Gastrocnemius medialis (tissue), 4 donors: ENCODE measurements around the gene BTAF1. TPM values are rescaled to one million over a fixed set of nuclear protein-coding genes. Genes with fewer than 3 reads are reported as not detected.

ENCODE experiments used
- ATAC-seq, 2 donors: fragments of 150-250 bp; one replicate each; pipeline ENCODE4 v1.9.1; 2016
- DNase-seq, 2 donors: peaks; one replicate each; pipeline ENCODE4 v3.0.0-alpha.2; 2019
- H3K27ac ChIP-seq, 4 donors: fragments of 200-600 bp; sonication (generic); 1 replicate in 1 of 4; 2 replicates in 3 of 4; pipeline ENCODE4 v1.5.1; 2016 to 2018; ENCODE audit warnings: mild to moderate bottlenecking in 2 of 4, moderate library complexity in 1 of 4
- H3K27me3 ChIP-seq, 3 donors: fragments of 200-600 bp; sonication (generic) in 2 of 3; 1 replicate in 1 of 3; 2 replicates in 2 of 3; pipeline versions ENCODE4 v1.5.1 to v1.6.0; 2016 to 2019; ENCODE audit warnings: mild to moderate bottlenecking in 1 of 3, moderate library complexity in 1 of 3
- H3K36me3 ChIP-seq, 2 donors: fragments of 200-600 bp; sonication (generic) in 1 of 2; one replicate each; pipeline ENCODE4 v1.5.1; 2017 to 2018
- H3K4me1 ChIP-seq, 2 donors: fragments of 200-600 bp; sonication (generic) in 1 of 2; one replicate each; pipeline ENCODE4 v1.5.1; 2016 to 2017; ENCODE audit warnings: mild to moderate bottlenecking in 2 of 2
- H3K4me3 ChIP-seq, 4 donors: fragments of 200-600 bp; sonication (generic) in 3 of 4; 1 replicate in 1 of 4; 2 replicates in 3 of 4; pipeline ENCODE4 v1.5.1; 2016 to 2019; ENCODE audit warnings: mild to moderate bottlenecking in 2 of 4
- H3K9me3 ChIP-seq, 3 donors: fragments of 200-600 bp; sonication (generic) in 2 of 3; 1 replicate in 1 of 3; 2 replicates in 2 of 3; pipeline ENCODE4 v1.5.1; 2016 to 2019
- POLR2A ChIP-seq, 2 donors: fragments of 450-650 bp; IDR thresholded peaks; one replicate each; pipeline ENCODE4 v1.6.1; 2017; ENCODE audit warnings: antibody characterized with exemption in 2 of 2, mild to moderate bottlenecking in 2 of 2, moderate library complexity in 2 of 2
- in situ Hi-C, 4 donors: fragments of 200-750 bp; cut with MboI; loops; one replicate each; pipeline versions ENCODE4 v1.15.0 to v1.8.0; 2017; ENCODE audit warnings: low sequenced_read_pairs in 4 of 4
- intact Hi-C: fragments of 100-400 bp; cut with DNase I; formaldehyde crosslinking; loops from one replicate; pipeline ENCODE4 v1.15.1; 2023; ENCODE audit warnings: low total_unique reads
- total RNA-seq, 4 donors: library from RNA; depleted of rRNA; stranded (reverse); fragments of >200 nt; gene quantifications; one replicate each; pipeline versions ENCODE4 v1.1.0 to v1.2.3, GENCODE V29; 2016
- TF ChIP-seq, protein P1 (sequence below), 5 experiments: fragments of 450-650 bp in 3 of 5; fragments of 200-600 bp in 2 of 5; sonication (generic) in 2 of 5; IDR thresholded peaks in 4 of 5; conservative IDR thresholded peaks in 1 of 5; 1 replicate in 4 of 5; 2 replicates in 1 of 5; pipeline ENCODE4 v1.5.1; 2016 to 2019; ENCODE audit warnings: antibody characterized with exemption in 5 of 5, mild to moderate bottlenecking in 3 of 5, moderate library complexity in 3 of 5

BTAF1 gene
- total RNA-seq, 4 donors from 2014 or later = 10.5 to 23.7 (median 11.3) TPM

DNA sequence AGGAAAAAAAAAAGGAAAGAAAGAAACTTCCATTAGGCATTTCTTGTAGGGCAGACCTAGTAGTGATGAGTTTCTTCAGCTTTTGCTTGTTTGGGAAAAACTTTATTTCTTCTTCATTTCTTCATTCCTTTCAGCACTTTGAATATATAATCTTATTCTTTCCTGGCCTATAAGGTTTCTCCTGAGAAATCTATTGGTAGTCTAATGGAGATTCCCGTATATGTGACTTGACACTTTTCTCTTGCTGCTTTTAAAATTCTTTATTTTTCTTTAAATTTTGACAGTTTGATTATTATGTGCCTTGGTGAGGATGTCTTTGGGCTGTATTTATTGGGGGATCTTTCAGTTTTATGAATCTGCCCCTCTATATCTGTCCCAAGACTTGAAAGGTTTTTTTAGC is 3.9 kb upstream of the BTAF1 start:
- Histone ChIP-seq H3K27me3 (no peaks in the 10 kb centered on the region), H3K27ac (no peak overlapping the region), H3K4me1 (peaks cover 9 to 10% of the 10 kb centered on the region in 2 donors), H3K36me3 (no peaks in the 10 kb centered on the region), H3K4me3 (no peak overlapping the region), H3K9me3 (no peaks in the 10 kb centered on the region)
- intact Hi-C loops (loop anchor here (10.0 kb wide), 1 partner anchor 505 kb away; the partner anchor contains the start of gene HECTD2), in situ Hi-C loops (no loop called here)
- no peak for TF ChIP-seq POLR2A (IDR thresholded peaks at IDR 0.05)
- TF ChIP-seq, protein P1, sequence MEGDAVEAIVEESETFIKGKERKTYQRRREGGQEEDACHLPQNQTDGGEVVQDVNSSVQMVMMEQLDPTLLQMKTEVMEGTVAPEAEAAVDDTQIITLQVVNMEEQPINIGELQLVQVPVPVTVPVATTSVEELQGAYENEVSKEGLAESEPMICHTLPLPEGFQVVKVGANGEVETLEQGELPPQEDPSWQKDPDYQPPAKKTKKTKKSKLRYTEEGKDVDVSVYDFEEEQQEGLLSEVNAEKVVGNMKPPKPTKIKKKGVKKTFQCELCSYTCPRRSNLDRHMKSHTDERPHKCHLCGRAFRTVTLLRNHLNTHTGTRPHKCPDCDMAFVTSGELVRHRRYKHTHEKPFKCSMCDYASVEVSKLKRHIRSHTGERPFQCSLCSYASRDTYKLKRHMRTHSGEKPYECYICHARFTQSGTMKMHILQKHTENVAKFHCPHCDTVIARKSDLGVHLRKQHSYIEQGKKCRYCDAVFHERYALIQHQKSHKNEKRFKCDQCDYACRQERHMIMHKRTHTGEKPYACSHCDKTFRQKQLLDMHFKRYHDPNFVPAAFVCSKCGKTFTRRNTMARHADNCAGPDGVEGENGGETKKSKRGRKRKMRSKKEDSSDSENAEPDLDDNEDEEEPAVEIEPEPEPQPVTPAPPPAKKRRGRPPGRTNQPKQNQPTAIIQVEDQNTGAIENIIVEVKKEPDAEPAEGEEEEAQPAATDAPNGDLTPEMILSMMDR (IDR thresholded peaks at IDR 0.05 in 4 of 5, conservative IDR thresholded peaks at IDR 0.05 in 1 of 5) = no peak
- no peak for ATAC-seq
- no peak for DNase-seq

DNA sequence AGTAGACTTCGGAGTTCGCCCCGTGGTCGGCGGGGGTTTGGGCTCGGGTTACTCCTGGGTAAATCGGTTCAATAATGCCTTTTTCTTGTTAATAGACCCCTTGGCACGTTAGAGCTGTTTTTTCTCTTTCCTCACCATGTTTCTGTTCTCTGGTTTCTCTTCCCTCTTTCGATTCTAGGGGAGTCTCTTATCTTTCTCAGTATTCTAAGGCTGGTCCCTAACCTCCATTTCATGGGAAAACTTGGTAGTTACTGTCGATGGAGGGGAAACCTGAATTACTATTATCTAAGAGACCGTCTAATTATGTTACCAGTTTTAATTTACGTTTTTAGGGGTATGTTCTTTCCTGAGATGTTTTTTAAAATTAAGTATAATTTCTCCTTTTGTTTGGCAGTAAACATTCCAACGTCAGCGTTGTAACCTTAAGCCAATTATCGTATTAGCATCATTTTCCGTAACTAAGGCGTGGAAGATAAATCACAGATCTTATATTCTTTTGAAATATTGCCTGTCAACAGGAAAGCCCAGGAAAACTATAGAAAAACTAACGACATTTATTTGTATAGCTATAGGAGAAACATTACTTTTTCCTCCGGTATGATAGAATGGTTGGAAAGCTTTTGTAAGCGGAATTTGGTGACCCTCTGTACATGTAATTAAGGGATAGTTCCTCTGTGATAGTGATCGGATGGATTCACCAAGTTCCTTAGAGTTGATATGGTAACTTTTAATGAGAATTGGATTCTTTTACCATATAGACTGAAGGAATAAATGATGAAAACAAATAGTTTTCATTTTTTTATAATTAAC is 847 bp downstream of the BTAF1 start:
- Histone ChIP-seq H3K4me1 (peaks cover 21 to 31% of the 10 kb centered on the region in 2 donors), H3K27ac (peak overlapping the region; percentile 90 to 96 (median 94)), H3K9me3 (no peaks in the 10 kb centered on the region), H3K36me3 (no peaks in the 10 kb centered on the region), H3K4me3 (peak overlapping the region; percentile 67 to 84 (median 77)), H3K27me3 (no peaks in the 10 kb centered on the region)
- ATAC-seq (peak; percentile 23 to 39), DNase-seq (no peak)
- in situ Hi-C loops (no loop called here), intact Hi-C loops (loop anchor here (2.0 kb wide), 1 partner anchor 126 kb away; the partner anchor contains the start of gene TNKS2)
- TF ChIP-seq, protein P1 (IDR thresholded peaks at IDR 0.05 in 4 of 5, conservative IDR thresholded peaks at IDR 0.05 in 1 of 5) = no peak
- TF ChIP-seq POLR2A (IDR thresholded peaks at IDR 0.05) = no peak

DNA sequence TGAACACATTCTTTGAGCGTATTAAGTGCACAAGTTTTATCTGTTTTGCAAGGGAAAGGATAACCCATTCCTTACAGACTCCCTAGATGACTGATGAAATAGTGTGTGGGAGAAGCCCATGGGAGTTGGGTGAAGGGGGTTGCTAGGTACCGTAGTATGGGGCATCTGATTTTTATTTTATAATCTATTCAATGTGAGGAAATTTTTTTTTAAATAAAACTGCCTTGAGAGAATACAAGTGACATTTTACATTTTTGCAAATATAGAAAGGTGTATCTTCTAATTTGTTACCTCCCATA is 1.4 kb downstream of the BTAF1 start:
- TF ChIP-seq, protein P1 (IDR thresholded peaks at IDR 0.05 in 4 of 5, conservative IDR thresholded peaks at IDR 0.05 in 1 of 5) = no peak
- H3K36me3 ChIP-seq = no peaks in the 10 kb centered on the region
- H3K4me1 ChIP-seq = peaks cover 21 to 31% of the 10 kb centered on the region in 2 donors
- intact Hi-C loops (loop anchor here (2.0 kb wide), 1 partner anchor 126 kb away; the partner anchor contains the start of gene TNKS2), in situ Hi-C loops (no loop called here)
- ATAC-seq (no peak), DNase-seq (no peak)
- peak overlapping the region in 1 of 4 donors; percentile 90 for H3K27ac ChIP-seq
- no peaks in the 10 kb centered on the region for H3K9me3 ChIP-seq
- H3K27me3 ChIP-seq = no peaks in the 10 kb centered on the region
- peak overlapping the region; percentile 67 to 84 (median 77) for H3K4me3 ChIP-seq

DNA sequence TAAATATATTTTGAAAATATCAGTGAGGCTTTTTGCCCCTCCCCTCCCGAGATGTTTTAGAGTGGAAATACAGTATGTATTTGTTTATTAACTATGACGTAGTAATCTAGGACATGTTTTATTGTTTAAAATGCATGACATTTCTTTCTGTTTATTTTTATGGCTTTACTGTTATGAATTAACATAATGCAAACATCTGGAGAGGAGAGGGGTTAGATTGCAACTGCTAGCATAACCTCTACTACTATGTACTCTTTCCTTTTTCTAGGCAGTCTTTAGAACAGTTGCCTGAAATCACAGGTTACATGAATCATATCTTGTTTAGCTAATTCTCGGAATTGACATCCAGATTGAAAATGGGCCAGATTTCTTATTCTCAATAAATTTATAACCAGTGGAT is 7.4 kb downstream of the BTAF1 start:
- Histone ChIP-seq H3K27ac (no peak overlapping the region), H3K4me3 (no peak overlapping the region), H3K4me1 (peaks cover 5 to 24% of the 10 kb centered on the region in 2 donors), H3K9me3 (no peaks in the 10 kb centered on the region), H3K36me3 (peaks cover 0 to 2% of the 10 kb centered on the region in 2 donors), H3K27me3 (no peaks in the 10 kb centered on the region)
- in situ Hi-C loops = no loop called here
- no peak for DNase-seq
- intact Hi-C loops = no loop called here
- TF ChIP-seq POLR2A (IDR thresholded peaks at IDR 0.05) = no peak
- TF ChIP-seq, protein P1 (IDR thresholded peaks at IDR 0.05 in 4 of 5, conservative IDR thresholded peaks at IDR 0.05 in 1 of 5) = no peak
- no peak for ATAC-seq
